ENCODE results near the gene TFR2. TPM values are rescaled to one million over a fixed set of nuclear protein-coding genes. Genes with fewer than 3 reads are reported as not detected.
"Not testable (repeated sequence)": the region's sequence is repeated elsewhere in the genome, so short reads cannot be mapped to it uniquely, and the experiment has no call there.

The TFR2 gene
- polyA plus RNA-seq, 1 experiment: 0.49 TPM

DNA sequence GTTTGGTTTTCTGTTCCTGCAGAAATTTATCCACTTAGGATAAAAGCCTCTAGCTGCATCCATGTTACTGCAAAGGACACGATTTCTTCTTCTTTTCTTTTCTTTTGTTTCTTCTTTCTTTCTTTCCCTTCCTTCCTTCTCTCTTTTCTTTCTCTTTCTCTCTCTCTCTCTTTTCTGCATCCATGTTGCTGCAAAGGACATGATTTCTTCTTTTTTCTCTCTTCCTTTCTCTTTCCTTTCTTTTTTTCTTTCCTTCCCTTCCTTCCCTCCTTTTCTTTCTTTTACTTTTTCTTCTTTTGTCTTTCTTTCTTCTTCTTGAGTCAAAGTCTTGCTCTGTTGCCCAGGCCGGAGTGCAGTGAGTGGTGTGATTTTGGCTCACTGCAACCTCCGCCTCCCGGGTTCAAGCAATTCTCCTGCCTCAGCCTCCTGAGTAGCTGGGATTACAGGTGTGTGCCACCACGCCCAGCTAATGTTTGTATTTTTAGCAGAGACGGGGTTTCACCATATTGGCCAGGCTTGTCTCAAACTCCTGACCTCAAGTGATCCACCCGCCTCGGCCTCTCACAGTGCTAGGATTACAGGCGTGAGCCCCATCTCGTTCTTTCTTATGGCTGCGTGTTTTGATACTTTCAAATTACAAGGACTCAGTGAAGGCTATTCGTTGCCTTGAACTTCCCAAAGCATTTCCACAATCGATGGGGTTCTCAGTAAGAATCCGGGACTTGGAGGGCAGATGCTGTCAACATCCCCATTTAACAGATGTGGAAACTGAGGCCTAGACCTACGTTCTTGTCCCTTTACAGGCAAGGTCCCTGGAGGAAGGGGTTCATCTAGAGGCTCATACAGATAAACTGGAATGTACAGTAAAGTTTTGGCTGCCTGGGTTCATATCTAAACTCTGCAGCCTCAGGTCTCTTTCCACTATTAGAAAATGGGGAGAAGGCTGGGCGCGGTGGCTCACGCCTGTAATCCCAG is 30.3 kb upstream of the TFR2 start:
- ChIA-PET CTCF (no interaction called here), POLR2A (no interaction called here)
- Histone ChIP-seq H3K36me3 (ENCODE audit: control insufficient read depth, insufficient read depth, low read length) (no peaks in the 10 kb centered on the region; the same call in 1 of the 2 replicates), H3K4me3 (ENCODE audit: low read depth, low read length) (no peak overlapping the region), H3K27me3 (ENCODE audit: control insufficient read depth, insufficient read depth, low read length) (peaks cover 4% of the 10 kb centered on the region)
- DNase-seq (ENCODE audit: low read depth): no peak
- TF ChIP-seq, protein P1, sequence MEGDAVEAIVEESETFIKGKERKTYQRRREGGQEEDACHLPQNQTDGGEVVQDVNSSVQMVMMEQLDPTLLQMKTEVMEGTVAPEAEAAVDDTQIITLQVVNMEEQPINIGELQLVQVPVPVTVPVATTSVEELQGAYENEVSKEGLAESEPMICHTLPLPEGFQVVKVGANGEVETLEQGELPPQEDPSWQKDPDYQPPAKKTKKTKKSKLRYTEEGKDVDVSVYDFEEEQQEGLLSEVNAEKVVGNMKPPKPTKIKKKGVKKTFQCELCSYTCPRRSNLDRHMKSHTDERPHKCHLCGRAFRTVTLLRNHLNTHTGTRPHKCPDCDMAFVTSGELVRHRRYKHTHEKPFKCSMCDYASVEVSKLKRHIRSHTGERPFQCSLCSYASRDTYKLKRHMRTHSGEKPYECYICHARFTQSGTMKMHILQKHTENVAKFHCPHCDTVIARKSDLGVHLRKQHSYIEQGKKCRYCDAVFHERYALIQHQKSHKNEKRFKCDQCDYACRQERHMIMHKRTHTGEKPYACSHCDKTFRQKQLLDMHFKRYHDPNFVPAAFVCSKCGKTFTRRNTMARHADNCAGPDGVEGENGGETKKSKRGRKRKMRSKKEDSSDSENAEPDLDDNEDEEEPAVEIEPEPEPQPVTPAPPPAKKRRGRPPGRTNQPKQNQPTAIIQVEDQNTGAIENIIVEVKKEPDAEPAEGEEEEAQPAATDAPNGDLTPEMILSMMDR (IDR thresholded peaks at IDR 0.05; ENCODE audit: insufficient read depth, low read depth, low read length): no peak

DNA sequence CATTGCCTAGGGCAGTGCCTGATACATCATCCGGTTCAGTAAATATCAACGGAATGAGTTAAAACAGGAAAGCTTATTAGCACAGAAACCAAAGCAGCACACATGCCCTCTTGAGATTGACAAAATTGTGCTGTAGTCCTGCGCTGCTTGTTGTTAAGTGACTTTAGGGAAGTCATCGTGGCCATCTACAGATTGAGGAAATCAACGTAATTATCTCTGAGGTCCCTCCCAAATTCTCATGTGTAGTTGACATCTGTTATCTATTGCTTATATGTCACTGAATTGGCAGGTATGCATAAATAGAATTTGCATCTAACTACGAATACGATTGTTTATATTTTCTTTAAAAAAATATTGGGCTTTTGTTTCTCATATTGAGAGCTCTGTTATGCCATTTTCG is 28.7 kb upstream of the TFR2 start:
- no peaks in the 10 kb centered on the region for H3K36me3 ChIP-seq (ENCODE audit: control insufficient read depth, insufficient read depth, low read length)
- peaks cover 6% of the 10 kb centered on the region for H3K27me3 ChIP-seq (ENCODE audit: control insufficient read depth, insufficient read depth, low read length)
- POLR2A ChIA-PET: no interaction called here
- CTCF ChIA-PET: interaction anchor here (1.2 to 1.3 kb wide), 2 partner anchors 53 to 106 kb away, joined by 4 read pairs; no protein-coding TSS in a partner anchor
- no peak for DNase-seq (ENCODE audit: low read depth)
- TF ChIP-seq, protein P1 (IDR thresholded peaks at IDR 0.05; ENCODE audit: insufficient read depth, low read depth, low read length): no peak
- no peak overlapping the region for H3K4me3 ChIP-seq (ENCODE audit: low read depth, low read length)

DNA sequence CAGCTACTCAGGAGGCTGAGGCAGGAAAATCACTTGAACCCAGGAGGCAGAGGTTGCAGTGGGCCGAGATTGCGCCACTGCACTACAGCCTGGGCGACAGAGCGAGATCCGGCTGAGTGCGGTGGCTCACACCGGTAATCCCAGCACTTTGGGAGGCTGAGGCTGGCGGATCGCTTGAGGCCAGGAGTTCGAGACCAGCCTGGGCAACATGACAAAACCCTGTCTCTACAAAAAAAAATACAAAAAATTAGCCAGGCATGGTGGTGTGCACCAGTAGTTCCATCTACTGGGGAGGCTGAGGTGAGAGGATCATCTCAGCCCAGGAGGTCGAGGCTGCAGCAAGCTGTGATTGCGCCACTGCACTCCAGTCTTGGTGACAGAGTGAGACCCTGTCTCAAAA is 27.8 kb upstream of the TFR2 start:
- H3K36me3 ChIP-seq (ENCODE audit: control insufficient read depth, insufficient read depth, low read length); POLR2A ChIA-PET; H3K27me3 ChIP-seq (ENCODE audit: control insufficient read depth, insufficient read depth, low read length); H3K4me3 ChIP-seq (ENCODE audit: low read depth, low read length); DNase-seq (ENCODE audit: low read depth): not testable (repeated sequence)
- CTCF ChIA-PET: interaction anchor here (0.7 to 1.2 kb wide), 2 partner anchors 105 to 123 kb away, joined by 3 to 4 read pairs; no protein-coding TSS in a partner anchor

DNA sequence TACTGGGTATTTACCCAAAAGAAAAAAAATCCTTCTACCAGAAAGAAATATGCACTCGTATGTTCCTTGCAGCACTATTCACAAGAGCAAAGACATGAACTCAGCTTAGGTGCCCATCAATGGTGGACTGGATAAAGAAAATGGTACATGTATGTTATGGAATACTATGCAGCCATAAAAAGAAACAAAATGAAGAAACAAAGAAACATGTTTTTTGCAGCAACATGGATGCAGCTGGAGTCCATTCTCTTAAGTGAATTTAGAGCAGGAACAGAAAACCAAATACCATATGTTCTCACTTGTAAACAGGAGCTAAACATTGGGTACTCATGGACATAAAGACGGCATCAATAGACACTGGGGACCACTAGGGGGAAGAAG is 26.7 kb upstream of the TFR2 start:
- Histone ChIP-seq H3K27me3 (ENCODE audit: control insufficient read depth, insufficient read depth, low read length) (peaks cover 6% of the 10 kb centered on the region), H3K4me3 (ENCODE audit: low read depth, low read length) (no peak overlapping the region), H3K36me3 (ENCODE audit: control insufficient read depth, insufficient read depth, low read length) (no peaks in the 10 kb centered on the region)
- TF ChIP-seq, protein P1 (IDR thresholded peaks at IDR 0.05; ENCODE audit: insufficient read depth, low read depth, low read length): no peak
- ChIA-PET POLR2A (no interaction called here), CTCF (interaction anchor here (1.4 kb wide), 1 partner anchor 24 kb away, joined by 3 read pairs; no protein-coding TSS in a partner anchor)
- DNase-seq (ENCODE audit: low read depth): no peak

DNA sequence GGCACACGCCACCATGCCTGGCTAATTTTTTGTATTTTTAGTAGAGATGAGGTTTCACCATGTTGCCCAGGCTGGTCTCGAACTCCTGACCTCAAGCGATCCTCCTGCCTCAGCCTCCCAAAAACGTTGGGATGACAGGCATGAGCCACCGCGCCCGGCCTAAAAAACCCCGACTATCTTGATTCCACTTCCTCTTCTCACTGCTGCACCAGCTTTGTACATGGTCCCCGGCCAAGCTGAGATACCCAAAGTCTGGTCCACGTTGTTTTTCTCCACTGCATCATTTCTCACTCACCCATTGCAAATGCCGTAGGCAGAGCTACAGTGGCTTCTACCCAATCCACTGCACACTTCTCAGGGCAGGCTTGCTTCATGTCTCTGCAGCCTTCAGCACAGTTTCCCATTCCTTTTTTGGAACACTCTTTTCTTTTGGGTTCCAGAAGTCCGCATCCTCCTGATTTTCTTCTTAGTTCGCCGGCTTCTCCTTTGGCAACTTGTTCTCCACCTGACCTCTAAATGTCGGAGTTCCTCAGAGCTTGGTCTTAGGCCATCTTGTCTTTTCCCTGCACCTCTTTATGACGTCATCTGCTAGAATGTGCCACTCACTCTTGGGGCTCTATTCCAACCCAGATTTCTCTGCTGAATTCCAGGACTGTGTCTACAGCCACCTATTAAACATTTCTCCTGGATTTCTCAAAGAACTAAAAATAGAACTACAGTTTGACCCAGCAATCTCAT is 26.1 kb upstream of the TFR2 start:
- peaks cover 6% of the 10 kb centered on the region for H3K27me3 ChIP-seq (ENCODE audit: control insufficient read depth, insufficient read depth, low read length)
- no peak for DNase-seq (ENCODE audit: low read depth)
- no peaks in the 10 kb centered on the region for H3K36me3 ChIP-seq (ENCODE audit: control insufficient read depth, insufficient read depth, low read length)
- CTCF ChIA-PET: interaction anchor here (1.0 to 1.4 kb wide), 2 partner anchors 24 to 34 kb away, joined by 3 to 5 read pairs; no protein-coding TSS in a partner anchor
- POLR2A ChIA-PET: no interaction called here
- no peak overlapping the region for H3K4me3 ChIP-seq (ENCODE audit: low read depth, low read length)
- TF ChIP-seq, protein P1 (IDR thresholded peaks at IDR 0.05; ENCODE audit: insufficient read depth, low read depth, low read length): no peak

All from BJ (cell line).